Vagina (tissue), 2 donors: ENCODE data around the gene JAG2.

ENCODE experiments used
- CTCF ChIP-seq, 3 experiments: fragments of 450-650 bp in 2 of 3; fragments of 200-600 bp in 1 of 3; sonication (generic) in 1 of 3; IDR thresholded peaks; one replicate each; pipeline ENCODE4 v1.5.1; 2017 to 2019; ENCODE audit warnings: antibody characterized with exemption in 3 of 3, mild to moderate bottlenecking in 2 of 3, moderate library complexity in 2 of 3
- POLR2A ChIP-seq, 2 donors: fragments of 450-650 bp; IDR thresholded peaks; one replicate each; pipeline ENCODE4 v1.6.1; 2017; ENCODE audit warnings: antibody characterized with exemption in 2 of 2, mild to moderate bottlenecking in 2 of 2, moderate library complexity in 2 of 2
- POLR2AphosphoS5 ChIP-seq, 2 donors: sonication (generic); formaldehyde crosslinking; IDR thresholded peaks; one replicate each; pipeline ENCODE4 v1.9.0; 2017; ENCODE audit warnings: antibody characterized with exemption in 2 of 2, mild to moderate bottlenecking in 2 of 2, low read depth in 1 of 2; ENCODE audit not compliant: insufficient read depth in 1 of 2

DNA sequence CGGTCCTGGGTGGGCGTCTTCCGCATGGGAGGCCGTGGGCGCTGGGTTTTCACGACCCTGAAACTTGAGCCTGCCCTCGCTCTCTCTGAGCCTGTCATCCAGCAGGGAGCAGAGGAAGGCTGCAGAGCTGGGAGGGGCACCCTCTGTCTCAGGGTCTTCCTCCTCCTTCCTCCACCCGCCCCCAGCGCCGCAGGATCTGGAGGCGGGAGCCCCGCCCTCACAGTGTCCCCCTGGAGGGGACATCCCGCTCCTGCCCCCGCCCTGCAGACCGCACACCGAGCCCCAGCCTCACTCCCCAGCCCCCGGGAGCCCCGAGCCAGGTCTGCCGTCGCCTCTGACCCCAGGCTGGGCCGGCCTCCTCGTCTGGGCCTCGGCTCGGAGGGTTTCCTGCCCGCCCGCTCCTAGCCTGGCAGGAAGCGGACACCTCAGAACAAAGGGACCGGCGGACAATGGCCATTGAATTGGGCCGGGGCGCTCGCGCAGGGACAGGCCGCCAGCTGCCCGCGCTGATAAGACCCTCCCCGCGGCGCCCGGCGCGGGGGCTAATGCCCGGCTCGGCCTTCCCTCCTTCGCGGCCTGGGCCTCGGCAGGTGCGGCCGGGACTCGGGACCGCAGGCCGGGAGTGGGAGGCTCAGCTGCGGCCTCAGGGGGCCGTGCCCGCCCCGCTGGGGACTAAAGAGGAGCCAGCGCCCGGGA is 27.8 kb upstream of the JAG2 start:
- no peak for TF ChIP-seq POLR2A (IDR thresholded peaks at IDR 0.05)
- no peak for TF ChIP-seq POLR2AphosphoS5 (IDR thresholded peaks at IDR 0.05; ENCODE audit: insufficient read depth in 1 of 2, low read depth in 1 of 2)
- TF ChIP-seq CTCF (IDR thresholded peaks at IDR 0.05), result no peak
